Fibroblast of villous mesenchyme (primary cell): ENCODE data around the gene RESP18. TPM values are rescaled to one million over a fixed set of nuclear protein-coding genes. Genes with fewer than 3 reads are reported as not detected.
"Not testable (repeated sequence)": the region's sequence is repeated elsewhere in the genome, so short reads cannot be mapped to it uniquely, and the experiment has no call there.

Experiments used
- DNase-seq: peaks from one replicate; pipeline ENCODE4 v3.0.0-alpha.2; 2010; ENCODE audit warnings: low read depth
- H3K4me3 ChIP-seq: 2 replicates; pipeline ENCODE4 v1.5.1; 2011; ENCODE audit warnings: low read depth, mild to moderate bottlenecking, low read length
- total RNA-seq: library from RNA; depleted of rRNA; stranded (reverse); fragments of >200 nt; gene quantifications from 2 replicates; pipeline ENCODE4 v1.2.3, GENCODE V29; 2012
- TF ChIP-seq, protein P1 (sequence below): IDR thresholded peaks from 2 replicates; pipeline ENCODE4 v1.5.1; 2012; ENCODE audit warnings: low read depth, mild to moderate bottlenecking, low read length; ENCODE audit not compliant: insufficient read depth

Gene RESP18
- total RNA-seq, 1 donor: not detected

GRCh38 chr2:219289195-219289536 is 43.4 kb downstream of the RESP18 start:
- DNase-seq: no peak
- TF ChIP-seq, protein P1, sequence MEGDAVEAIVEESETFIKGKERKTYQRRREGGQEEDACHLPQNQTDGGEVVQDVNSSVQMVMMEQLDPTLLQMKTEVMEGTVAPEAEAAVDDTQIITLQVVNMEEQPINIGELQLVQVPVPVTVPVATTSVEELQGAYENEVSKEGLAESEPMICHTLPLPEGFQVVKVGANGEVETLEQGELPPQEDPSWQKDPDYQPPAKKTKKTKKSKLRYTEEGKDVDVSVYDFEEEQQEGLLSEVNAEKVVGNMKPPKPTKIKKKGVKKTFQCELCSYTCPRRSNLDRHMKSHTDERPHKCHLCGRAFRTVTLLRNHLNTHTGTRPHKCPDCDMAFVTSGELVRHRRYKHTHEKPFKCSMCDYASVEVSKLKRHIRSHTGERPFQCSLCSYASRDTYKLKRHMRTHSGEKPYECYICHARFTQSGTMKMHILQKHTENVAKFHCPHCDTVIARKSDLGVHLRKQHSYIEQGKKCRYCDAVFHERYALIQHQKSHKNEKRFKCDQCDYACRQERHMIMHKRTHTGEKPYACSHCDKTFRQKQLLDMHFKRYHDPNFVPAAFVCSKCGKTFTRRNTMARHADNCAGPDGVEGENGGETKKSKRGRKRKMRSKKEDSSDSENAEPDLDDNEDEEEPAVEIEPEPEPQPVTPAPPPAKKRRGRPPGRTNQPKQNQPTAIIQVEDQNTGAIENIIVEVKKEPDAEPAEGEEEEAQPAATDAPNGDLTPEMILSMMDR: no peak

DNA sequence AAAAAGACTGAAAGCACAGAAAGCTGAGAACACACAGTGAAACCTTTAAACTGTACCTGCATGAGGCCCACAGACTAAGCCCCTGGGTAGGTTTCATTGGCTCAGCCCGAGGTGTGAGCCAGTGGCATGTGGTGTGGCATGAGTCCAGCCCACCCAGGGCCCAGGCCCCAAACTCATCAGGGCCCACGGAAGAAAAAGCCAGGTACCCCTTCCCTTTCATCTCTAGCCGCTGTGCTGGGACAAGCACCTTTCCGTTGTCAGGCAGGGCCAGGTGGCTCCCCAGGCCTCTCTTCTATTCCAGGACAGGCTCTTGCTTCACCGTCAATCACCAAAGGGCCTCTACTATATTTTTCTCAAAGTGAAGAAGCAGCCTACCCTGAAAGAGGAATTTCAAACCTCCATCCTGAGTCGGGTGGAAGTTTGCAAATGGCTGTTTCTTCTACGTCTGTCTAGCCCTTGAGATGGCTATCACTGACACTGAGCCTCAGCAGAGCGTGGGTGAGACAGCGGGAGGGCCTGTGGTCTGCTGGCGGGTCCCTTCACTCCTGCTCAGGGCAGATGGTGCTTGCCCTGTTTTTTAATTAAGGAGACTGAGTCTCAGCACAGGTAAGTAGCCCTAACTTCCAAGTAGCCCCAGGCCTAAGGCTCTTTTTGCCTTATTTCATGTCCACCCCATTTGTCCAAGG is 44.8 kb downstream of the RESP18 start:
- TF ChIP-seq, protein P1: no peak
- H3K4me3 ChIP-seq: no peak overlapping the region
- no peak for DNase-seq

More at GRCh38 chr2:219289195-219289536, 43.4 kb downstream of the RESP18 start:
- H3K4me3 ChIP-seq: no peak overlapping the region

- DNase-seq, H3K4me3 ChIP-seq: not testable (repeated sequence)
These were observed 45.5 kb downstream of the RESP18 start for GRCh38 chr2:219287116-219287440.

DNA sequence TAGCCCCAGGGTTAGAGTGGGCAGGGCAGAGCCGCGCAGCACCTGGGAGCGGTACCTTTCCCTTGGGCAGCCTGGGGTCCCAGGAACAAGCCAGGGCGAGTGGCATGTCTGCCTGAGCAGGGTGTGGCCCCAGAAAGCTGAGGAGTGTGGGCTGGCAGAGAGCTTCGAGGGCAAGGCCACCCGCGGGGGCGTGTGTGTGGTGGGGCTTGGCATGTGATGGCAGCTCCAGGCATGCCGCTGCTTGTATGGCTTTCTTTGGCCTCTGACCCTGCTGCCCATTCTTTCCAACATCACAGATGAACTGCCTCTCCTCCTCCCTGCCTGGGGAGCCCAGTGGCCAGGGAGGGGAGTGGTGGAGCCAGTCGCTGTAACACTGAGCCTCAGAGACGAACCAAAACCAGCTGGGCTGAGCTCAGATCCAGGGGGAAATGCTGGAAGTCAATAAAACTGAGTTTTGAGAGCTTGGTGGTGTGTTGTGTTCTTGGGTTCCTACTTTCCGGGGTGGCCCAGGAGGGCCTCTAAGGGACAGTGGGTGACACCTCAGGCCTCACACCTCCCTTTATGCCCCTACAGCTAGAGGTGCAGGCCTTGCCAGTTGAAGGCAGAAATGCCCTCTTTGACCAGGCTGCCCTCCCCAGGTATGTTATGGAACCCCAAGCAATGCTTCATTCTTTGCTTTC is 46.0 kb downstream of the RESP18 start:
- DNase-seq: no peak
- TF ChIP-seq, protein P1: no peak
- H3K4me3 ChIP-seq: no peak overlapping the region

DNA sequence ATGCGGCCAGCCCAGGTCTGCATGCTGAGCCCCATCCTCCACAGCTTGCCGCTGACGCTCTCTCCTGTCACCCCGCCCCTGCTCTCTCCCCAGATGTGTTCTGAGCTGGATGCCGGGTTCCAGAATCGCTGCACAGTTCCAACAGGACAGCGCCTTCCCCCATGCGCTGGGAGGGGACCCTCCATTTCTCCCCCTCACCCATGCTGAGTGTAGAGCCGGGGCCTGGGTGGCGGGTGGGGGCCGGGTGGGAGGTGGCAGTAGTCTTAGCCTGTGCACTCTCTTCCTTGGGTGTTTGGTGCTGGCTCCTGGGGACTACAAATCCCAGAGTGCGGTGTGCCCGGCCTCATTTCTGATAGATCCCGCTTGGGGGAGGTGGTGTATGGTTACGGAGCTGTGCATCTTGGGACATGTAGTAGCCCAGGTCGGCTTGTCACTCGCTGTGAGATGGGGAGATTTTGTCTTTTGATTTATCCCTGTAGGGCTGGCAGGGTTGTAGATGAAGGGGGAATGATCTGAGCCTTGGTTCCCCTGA is 46.6 kb downstream of the RESP18 start:
- peak; percentile 70 for DNase-seq
- TF ChIP-seq, protein P1: no peak
- no peak overlapping the region for H3K4me3 ChIP-seq

- TF ChIP-seq, protein P1: no peak
- no peak for DNase-seq
- H3K4me3 ChIP-seq: no peak overlapping the region
These were observed 47.2 kb downstream of the RESP18 start for GRCh38 chr2:219285373-219285735.

GRCh38 chr2:219284501-219285372 is 47.8 kb downstream of the RESP18 start:
- DNase-seq: no peak
- H3K4me3 ChIP-seq: no peak overlapping the region
- TF ChIP-seq, protein P1: no peak
